Right kidney (tissue), 1 donor: ENCODE data around the gene KCNG4.
"Not testable (repeated sequence)": the region's sequence is repeated elsewhere in the genome, so short reads cannot be mapped to it uniquely, and the experiment has no call there.

ENCODE experiments used
- DNase-seq: peaks from one replicate; pipeline ENCODE4 v3.0.0-alpha.2; 2016

KCNG4 gene

GRCh38 chr16:84205976-84206691, 33.7 kb downstream of the KCNG4 start:
- DNase-seq = no peak

GRCh38 chr16:84205123-84205522, 34.7 kb downstream of the KCNG4 start:
- DNase-seq = not testable (repeated sequence)

DNA sequence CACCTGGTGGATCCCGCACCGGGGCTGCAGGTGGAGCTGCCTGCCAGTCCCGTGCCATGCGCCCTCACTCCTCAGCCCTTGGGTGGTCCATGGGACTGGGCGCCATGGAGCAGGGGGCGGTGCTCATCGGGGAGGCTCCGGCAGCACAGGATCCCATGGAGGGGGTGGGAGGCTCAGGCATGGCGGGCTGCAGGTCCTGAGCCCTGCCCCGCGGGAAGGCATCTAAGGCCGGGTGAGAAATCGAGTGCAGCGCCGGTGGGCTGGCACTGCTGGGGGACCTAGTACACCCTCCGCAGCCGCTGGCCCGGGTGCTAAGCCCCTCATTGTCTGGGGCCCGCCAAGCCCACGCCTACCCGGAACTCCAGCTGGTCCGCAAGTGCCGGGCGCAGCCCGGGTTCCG, 35.3 kb downstream of the KCNG4 start:
- DNase-seq = not testable (repeated sequence)

- DNase-seq = no peak
These were observed 40.0 kb downstream of the KCNG4 start for GRCh38 chr16:84199861-84200260.

- DNase-seq = no peak
These were observed 40.7 kb downstream of the KCNG4 start for GRCh38 chr16:84199097-84199496.

DNA sequence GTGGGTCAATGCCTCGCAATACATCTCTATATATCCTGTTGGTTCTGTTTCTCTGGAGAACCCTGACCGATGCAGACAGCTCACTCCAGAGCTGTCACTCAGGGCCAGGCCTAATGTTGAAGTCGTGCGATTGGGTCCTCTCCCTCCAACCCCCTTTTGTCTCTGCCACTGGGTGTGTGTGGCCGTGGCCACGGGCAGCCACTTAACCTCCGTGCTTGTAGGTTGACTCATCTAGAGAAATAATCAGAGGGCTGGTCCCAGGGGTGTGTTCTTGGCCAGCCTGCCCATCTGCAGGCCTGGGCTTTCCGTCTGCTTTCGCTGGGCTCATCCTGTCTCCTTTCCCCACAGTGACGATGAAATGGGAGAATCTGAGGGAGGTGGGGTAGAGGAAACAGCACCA, 41.4 kb downstream of the KCNG4 start:
- no peak for DNase-seq

- no peak for DNase-seq
These were observed 42.2 kb downstream of the KCNG4 start for GRCh38 chr16:84197466-84198128.

GRCh38 chr16:84196727-84197394, 43.0 kb downstream of the KCNG4 start:
- DNase-seq = no peak

DNA sequence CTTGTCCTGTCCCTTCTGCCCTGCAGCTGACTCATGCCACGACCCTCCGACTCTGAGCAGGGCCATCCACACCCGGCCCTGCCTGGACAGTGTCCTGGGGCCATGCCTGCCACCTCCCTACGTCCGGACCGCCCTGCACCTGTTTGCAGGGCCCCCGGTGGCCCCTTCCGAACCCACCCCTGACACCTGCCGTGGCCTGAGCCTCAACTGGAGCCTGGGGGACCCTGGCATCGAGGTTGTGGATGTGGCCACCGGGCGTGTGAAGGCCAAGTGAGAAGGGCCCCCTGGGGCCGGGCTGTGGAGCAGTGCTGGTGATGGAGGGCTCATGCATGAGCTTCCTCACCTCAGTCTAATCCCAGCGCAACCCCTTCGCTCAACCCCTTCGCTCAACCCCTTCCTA, 43.7 kb downstream of the KCNG4 start:
- DNase-seq = no peak

DNA sequence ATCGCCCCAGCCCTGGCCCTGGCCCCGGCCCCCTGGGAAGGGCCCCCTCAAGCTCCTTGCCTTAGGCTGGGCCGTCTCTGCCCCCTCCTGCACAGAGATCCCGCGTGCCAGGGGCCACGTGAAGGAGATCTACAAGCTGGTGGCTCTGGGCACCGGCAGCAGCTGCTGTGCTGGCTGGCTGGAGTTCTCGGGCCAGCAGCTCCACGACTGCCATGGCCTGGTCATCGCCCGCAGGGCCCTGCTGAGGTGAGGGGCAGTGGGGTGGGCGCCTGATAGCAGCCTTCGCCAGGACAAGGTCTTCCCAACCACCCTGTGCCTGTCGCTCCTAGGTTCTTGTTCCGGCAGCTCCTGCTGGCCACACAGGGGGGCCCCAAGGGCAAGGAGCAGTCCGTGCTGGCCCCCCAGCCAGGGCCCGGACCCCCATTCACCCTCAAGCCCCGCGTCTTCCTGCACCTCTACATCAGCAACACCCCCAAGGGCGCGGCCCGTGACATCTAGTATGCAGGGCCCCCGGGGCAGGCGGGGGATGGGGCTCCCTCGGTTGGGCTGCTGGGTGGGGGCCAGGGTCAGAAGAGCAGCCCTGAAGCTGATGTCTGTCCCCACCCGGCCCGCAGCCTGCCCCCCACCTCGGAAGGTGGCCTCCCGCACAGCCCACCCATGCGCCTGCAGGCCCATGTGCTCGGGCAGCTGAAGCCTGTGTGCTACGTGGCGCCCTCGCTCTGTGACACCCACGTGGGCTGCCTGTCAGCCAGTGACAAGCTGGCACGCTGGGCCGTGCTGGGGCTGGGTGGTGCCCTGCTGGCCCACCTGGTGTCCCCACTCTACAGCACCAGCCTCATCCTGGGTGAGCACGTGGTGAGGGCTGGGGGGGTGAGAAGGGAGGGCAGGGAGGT, 44.4 kb downstream of the KCNG4 start:
- no peak for DNase-seq

DNA sequence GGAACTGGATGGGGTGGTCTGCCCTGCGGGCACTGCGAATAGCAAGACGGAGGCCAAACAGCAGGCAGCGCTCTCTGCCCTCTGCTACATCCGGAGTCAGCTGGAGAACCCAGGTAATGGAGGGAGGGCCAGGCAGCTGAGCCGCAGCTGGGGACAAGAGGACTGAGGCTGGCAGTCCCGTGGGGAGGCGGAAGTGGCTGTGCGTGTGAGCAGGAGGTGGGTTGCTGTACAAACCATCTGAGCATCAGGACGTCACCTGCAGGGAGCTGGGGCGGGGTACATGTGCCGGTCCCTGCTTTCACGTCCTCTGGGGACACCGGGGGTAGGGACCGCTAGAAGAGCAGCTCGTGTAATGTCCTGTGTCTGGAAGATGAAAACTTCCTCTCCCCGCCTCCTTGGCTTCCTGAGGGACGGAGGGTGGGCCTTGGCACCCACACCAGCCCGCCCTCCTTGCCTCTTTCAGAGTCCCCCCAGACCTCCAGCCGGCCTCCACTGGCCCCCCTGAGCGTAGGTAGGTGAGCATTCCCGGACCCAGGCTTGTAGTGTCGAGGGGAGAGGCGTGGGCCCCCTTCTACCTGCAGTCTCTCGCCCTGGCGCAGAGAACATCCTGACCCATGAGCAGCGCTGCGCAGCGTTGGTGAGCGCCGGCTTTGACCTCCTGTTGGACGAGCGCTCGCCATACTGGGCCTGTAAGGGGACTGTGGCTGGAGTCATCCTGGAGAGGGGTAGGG, 45.2 kb downstream of the KCNG4 start:
- no peak for DNase-seq

GRCh38 chr16:84194018-84194417, 45.8 kb downstream of the KCNG4 start:
- no peak for DNase-seq

- DNase-seq = no peak
These were observed 46.3 kb downstream of the KCNG4 start for GRCh38 chr16:84193480-84193879.

- no peak for DNase-seq
These were observed 48.3 kb downstream of the KCNG4 start for GRCh38 chr16:84191466-84191865.

DNA sequence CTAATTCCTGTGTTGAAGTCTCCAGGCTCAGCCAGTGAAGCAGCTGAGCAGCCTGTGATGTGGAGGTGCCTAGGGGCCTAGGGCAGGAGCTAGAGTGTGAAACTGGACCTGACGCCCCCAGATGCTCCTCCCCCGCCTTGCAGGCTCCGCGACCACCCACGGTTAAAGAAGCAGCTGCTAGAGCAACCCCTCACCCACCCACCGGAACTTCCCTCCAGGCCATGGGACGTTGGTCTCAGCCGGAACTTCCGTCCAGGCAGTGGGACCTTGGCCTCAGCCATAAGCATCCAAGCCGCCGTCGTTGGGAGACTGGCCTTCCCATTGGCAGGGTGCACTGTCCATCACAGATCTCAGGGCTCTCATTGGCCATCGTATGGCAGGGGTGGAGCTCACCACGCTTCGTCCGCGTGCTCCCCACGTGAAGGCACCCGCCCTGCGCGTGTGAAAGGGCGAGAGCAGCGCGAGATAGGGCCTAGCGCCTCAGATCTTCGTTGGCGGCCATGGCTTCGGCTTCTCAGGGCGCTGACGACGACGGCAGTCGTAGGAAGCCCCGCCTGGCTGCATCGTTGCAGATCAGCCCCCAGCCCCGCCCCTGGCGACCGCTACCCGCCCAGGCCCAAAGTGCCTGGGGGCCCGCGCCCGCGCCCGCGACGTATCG, 49.0 kb downstream of the KCNG4 start, which contains the start of gene ADAD2:
TSS of gene ADAD2 (plus strand) at position 427 of the 658 bp plus-strand sequence. CDS start at position 501, 74 bp downstream.
- DNase-seq = no peak

DNA sequence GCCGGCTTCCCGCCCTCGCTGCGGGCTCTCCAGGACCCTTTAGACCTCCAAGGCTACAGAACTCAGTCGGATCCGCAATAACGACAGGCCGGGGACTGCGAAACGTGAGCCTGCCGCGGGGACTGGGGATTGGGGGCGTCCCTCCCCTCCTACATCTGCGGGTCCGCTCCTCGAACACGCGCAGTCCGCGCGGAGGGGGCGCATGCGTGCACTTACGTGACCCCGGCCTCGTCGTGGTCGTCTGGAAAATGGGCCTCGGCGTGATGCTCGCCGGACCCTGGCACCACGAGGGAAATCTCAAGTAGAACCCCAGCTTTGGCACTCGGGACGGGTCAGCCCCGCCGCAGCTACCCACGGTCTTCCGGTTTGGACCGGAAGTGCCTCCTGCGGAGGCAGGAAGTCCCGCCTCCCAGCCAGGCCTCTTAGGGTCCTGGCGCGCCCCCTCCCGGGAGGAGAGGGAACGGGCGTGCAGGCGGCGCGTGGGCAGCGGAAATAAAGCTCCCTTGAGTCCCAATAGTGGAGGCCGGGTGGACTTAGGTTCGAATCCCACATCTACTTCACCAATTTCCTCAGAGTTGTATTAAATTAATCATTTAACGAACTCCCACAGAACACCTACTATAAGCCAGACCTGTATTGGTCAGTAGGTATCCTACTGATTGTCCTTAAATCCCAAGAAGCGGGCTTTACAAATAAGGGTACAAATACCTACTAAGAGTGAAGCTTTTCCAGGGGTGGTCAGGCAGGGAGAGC, 53.0 kb downstream of the KCNG4 start, which contains the start of gene TAF1C:
TSS of gene TAF1C (minus strand) at position 373 of the 753 bp plus-strand sequence. CDS start 2,069 bp downstream, outside the sequence.
- DNase-seq = peak; percentile 89

DNA sequence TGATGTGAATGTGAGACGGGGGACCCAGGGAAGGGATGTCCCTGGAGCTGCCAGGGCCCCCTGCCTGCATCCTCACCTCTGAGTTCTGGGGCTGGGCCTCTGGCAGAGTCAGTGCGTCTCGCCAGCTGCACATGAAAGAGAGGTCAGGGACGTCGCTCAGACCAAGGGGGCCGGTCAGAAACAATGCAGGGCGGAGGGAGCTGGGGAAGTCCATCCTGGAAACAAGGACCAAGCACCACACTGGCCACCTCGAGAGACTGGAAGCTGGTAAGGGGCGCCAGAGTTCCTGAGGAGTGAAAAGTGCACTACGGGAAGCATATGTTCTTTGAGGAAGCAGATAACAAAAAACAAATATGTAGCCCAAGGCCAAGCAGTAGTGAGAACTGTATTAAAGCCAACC, 55.0 kb downstream of the KCNG4 start:
- no peak for DNase-seq

GRCh38 chr16:84183911-84184591, 55.8 kb downstream of the KCNG4 start:
- no peak for DNase-seq

- DNase-seq = no peak
These were observed 56.3 kb downstream of the KCNG4 start for GRCh38 chr16:84183572-84183875.
